Left forelimb (tissue), 1 donor: ENCODE measurements around the gene TPPP3.

Source experiments
- DNase-seq: peaks from one replicate; pipeline ENCODE4 v3.0.0-alpha.2; 2018; ENCODE audit warnings: low spot score

Gene TPPP3

GRCh38 chr16:67425580-67425979, 32.3 kb upstream of the TPPP3 start:
- DNase-seq: no peak

DNA sequence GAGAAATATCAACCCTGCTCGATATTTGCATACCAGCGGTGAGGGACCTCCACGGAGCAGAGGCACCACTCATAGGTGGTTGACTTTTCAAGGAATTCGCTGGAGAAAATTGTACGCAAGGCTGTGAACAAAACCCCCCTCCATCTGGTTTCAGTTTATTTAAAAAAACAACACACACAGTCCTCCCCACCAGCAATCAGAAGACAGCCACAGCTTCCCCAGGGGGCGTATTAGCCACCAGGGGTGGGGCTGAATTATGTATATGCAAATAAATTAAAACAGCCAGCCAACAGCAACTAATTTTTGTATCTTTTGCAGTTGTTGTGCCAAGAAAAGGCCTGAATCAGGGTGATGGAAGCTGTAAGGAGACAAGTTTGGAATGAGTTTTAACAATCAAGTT, 31.8 kb upstream of the TPPP3 start:
- no peak for DNase-seq

GRCh38 chr16:67424261-67424615, 30.9 kb upstream of the TPPP3 start:
- no peak for DNase-seq

GRCh38 chr16:67423611-67424260, 30.4 kb upstream of the TPPP3 start:
- no peak for DNase-seq

DNA sequence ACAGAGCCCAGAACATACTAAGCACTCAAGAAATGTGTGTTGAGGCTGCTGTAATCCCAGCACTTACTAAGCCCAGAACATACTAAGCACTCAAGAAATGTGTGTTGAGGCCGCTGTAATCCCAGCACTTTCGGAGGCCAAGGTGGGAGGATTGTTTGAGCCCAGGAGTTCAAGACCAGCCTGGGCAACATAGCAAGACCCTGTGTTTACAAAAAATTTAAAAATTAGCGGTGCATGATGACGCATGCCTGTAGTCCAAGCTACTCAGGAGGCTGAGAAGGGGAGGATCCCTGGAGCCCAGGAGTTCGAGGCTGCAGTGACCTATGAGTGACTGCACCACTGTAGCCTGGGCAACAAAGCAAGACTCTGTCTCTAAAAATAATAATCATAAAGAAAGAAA, 29.7 kb upstream of the TPPP3 start:
- no peak for DNase-seq

DNA sequence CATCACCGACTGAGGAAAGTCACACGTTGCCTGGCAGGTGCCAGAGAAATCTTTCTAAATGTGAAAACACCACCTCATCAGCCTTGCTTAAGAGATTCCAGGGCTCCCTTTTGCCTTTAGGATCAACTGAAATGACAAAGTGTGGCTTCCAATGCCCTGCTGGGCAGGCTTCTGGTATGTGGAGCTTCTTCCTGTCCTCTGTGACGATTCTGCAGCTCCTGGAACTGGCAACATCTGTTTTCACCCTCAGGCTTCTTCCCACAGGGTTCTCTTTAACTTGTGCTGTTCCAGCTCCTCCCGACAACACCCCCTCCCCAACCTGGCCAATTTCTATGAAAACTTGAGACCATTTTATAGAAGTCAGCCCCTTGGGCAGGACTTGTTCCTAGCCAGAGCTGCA, 27.7 kb upstream of the TPPP3 start:
- DNase-seq: no peak

GRCh38 chr16:67419931-67420330, 26.6 kb upstream of the TPPP3 start:
- no peak for DNase-seq

DNA sequence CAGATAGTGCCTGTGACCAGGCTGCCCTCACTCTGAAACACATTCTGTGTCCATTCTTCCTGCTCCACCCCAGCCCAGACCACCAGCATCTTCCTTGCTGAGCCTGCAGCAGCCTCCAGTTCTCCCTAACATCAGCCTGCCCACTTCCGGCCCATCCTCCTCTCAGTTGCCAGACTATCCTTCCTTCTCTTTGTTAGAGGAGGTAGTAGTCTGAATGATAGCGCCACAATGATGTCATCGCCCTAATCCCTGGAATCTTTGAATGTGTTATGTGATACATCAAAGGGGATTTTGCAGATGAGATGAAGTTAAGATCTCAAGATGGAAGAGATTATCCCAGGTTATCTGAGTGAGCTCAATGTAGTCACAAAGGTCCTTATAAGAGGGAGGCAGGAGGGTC, 26.2 kb upstream of the TPPP3 start:
- DNase-seq: no peak

- DNase-seq: peak; percentile 40
These were observed 24.2 kb upstream of the TPPP3 start for GRCh38 chr16:67417333-67418061.

- DNase-seq: peak; percentile 90
These were observed 22.8 kb upstream of the TPPP3 start, which contains the start of gene ZDHHC1 for GRCh38 chr16:67415872-67416793. TSS of gene ZDHHC1 (minus strand) at chr16:67416477. CDS start at chr16:67407775, 8,702 bp downstream.

DNA sequence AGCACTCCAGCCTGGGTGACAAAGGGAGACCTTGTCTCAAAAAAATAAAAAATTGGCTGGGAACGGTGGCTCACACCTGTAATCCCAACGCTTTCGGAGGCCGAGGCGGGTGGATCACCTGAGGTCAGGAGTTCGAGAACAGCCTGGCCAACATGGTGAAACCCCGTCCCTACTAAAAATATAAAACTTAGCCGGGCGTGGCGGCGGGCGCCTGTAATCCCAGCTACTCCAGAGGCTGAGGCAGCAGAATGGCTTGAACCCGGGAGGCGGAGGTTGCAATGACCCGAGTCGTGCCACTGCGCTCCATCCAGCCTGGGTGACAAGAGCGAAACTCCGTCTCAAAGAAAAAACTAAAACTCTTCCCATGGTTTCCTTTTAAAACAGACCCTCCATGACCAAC, 22.1 kb upstream of the TPPP3 start:
- peak; percentile 36 for DNase-seq

DNA sequence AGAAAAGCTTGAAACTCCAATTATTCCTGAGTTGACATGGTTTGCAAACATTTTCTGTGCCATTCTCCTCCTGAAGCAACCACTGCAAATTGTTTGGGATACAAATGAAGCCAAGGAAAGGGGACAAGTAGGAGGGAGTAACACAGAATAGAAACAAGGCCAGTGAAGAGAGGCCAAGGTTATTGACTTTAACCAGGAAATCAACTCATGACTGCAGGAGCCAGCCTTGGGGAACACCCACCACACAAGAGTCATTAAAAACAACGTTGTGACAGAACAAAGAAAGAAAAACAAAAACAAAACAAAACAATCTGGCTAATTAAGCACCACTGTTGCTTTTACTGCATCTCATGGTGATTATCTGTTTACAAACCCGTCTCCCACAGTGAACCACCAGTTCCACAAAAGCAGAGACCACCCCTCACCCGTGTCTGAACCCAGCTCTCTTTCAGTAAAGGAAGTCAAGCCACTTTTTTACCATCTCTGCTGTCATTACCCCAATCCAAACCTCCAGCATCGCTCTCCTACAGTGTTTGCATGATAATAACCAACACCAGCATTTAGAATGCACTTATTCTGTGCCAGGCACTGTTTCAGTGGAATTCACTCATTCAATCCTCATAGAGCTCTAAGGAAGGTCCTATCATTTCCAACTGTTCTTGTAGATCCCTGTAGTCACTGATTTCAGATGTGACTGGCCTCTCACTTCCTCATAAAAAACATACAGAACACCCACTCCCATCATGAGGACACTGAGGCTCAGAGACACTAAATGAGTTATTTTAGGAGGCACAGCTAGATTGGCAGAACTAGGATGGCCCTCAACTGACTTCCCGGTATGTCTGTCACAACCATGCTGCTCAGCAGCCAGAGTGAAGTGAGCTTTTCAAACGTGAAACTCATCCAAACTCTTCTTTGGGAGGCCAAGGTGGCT, 20.9 kb upstream of the TPPP3 start:
- DNase-seq: peak; percentile 42

- DNase-seq: no peak
These were observed 19.0 kb upstream of the TPPP3 start for GRCh38 chr16:67412294-67412693.

GRCh38 chr16:67411339-67411738, 18.0 kb upstream of the TPPP3 start:
- DNase-seq: no peak

- DNase-seq: no peak
These were observed 16.3 kb upstream of the TPPP3 start for GRCh38 chr16:67409631-67410030.

DNA sequence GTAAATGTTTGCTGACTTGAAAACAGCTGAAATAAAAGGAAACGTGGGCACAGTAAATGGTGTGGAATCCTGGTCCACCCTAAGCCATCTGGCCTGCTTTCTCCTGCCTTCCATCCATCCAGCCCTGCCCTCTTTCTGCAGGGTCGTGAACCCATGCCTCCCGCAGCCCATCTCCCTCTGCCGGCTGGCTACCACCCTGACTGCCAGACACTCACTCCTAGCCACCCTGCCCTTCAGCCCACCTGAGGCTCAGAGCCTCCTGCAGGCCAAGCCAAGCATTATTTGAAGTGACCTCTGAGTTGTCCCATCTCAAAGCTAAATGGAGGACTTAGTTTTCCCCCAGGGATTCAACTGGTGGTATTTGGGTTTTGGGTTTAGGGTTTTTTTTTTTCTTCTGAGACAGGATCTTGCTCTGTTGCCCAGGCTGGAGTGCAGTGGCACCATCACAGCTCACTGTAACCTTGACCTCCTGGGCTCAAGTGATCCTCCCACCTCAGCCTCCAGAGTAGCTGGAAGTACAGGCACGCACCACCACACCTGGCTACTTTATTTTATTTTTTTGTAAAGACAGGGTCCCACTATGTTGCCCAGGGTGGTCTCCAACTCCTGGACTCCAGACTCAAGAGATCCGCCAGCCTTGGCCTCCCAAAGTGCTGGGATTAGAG, 14.6 kb upstream of the TPPP3 start:
- DNase-seq: no peak

- no peak for DNase-seq
These were observed 14.0 kb upstream of the TPPP3 start for GRCh38 chr16:67407176-67407787.

GRCh38 chr16:67406111-67406971, 13.0 kb upstream of the TPPP3 start:
- DNase-seq: peak; percentile 84

GRCh38 chr16:67405336-67405735, 12.0 kb upstream of the TPPP3 start:
- no peak for DNase-seq
